ENCODE results near the gene RGS7. TPM values are rescaled to one million over a fixed set of nuclear protein-coding genes. Genes with fewer than 3 reads are reported as not detected.
"Not testable (repeated sequence)": the region's sequence is repeated elsewhere in the genome, so short reads cannot be mapped to it uniquely, and the experiment has no call there.

The RGS7 gene
- total RNA-seq, 1 donor: under 0.01 TPM

DNA sequence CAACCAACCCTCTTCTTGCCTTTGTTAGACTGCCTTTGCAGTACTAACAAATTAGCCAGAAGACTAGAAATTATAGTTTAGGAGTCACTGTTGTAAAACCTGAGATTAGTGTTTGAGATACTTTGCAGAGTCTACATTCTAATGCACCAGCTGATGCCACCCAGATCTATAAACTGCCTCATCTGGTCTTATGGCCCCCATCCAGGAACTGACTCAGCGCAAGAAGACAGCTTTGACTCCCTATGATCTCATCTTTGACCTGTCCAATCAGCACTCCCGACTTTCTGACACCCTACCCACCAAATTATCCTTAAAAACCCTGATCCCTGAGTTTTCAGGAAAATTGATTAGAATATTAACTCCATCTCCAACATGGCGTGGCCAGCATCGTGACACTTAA lies 334.6 kb downstream of the RGS7 start:
- Histone ChIP-seq H3K4me1 (ENCODE audit: insufficient read depth, low read length) (no peaks in the 10 kb centered on the region), H3K27me3 (ENCODE audit: insufficient read depth, low read length) (no peaks in the 10 kb centered on the region), H3K4me3 (ENCODE audit: low read length) (no peak overlapping the region), H3K9me3 (ENCODE audit: low read depth, low read length) (no peaks in the 10 kb centered on the region)

DNA sequence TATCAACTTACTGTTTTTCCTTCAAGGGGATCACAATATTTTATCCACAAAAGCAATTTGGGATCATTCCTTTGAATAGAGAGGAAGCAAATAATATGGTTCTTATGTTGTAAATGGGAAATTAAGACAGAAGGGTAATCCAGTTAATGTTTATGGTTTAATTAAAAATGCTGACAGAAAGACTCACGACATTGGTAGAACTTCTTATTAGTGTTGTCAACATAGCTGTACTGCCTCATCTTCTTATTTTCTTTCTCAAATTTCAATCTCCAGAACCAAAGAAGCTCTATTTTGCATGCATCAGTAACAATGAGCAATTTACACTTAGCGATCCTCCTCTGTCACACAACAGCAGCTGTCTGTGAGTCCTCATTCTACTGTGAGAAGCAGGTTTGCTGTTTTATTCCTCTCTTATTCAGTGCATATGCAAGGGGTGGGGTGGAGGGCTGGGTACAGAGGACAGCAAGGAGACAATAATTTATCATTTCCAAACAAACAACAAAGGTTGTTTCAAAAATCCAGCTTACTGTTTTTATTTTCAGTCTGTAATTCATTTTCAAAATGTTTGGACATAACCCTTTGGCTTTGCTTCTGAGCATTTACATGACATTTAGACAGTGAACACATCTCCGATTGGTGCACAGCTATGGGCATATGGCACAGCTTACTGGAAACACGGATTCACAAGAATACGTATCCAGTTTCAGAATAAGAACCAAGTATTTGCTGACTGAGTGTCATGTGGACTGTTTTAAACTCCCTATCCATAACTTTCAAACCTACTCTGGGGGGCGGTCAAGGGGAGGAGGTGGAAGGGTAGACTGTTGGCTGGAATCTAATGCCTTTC lies 335.9 kb downstream of the RGS7 start:
- no peak overlapping the region for H3K4me3 ChIP-seq (ENCODE audit: low read length)
- no peaks in the 10 kb centered on the region for H3K4me1 ChIP-seq (ENCODE audit: insufficient read depth, low read length)
- H3K27me3 ChIP-seq (ENCODE audit: insufficient read depth, low read length): no peaks in the 10 kb centered on the region
- H3K9me3 ChIP-seq (ENCODE audit: low read depth, low read length): no peaks in the 10 kb centered on the region

DNA sequence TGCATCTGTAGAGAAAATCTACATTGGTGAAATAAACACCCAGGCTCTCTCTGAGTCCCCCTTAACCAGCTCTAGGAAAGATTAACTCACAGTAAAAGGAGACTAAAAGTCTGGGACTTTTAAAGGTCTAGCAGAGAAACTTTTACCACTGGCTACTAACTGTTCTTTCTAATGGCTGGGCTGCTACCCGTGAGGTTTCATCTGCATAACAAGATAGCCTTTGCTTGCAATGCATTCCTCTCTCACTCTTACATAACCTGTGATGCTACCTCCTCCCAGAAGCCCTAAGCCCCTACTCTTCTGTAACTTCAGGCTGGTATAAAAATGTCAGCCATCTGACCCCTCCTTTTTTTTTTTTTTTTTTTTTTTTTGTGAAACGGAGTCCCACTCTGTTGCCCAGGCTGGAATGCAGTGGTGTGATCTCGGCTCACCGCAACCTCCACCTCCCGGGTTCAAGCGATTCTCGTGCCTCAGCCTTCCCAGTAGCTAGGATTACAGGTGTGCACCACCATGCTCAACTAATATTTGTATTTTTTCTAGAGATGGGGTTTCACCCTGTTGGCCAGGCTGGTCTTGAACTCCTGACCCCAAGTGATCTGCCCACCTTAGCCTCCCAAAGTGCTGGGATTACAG lies 344.2 kb downstream of the RGS7 start:
- Histone ChIP-seq H3K27me3 (ENCODE audit: insufficient read depth, low read length) (no peaks in the 10 kb centered on the region), H3K9me3 (ENCODE audit: low read depth, low read length) (no peaks in the 10 kb centered on the region), H3K4me1 (ENCODE audit: insufficient read depth, low read length) (no peaks in the 10 kb centered on the region), H3K4me3 (ENCODE audit: low read length) (no peak overlapping the region)

DNA sequence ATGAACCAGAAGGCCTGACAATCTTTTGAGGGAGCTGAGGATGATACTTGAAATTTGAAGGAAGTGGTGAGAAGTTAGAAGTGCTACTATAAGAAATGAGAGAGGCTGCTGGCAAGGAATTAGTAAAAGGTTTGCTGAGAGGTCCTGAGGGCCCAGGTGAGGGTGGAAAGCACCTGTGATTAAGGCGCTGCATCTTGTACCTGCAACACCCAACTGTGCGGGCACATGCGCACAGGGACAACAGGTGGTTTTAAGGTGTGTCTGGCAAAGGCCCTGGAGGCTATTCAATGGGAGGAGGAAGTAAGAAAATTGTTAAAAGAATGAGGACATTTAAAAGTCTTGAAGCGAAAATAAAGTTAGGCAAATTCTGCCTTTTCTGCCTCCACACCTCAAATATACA lies 349.3 kb downstream of the RGS7 start:
- H3K4me1 ChIP-seq (ENCODE audit: insufficient read depth, low read length): no peaks in the 10 kb centered on the region
- H3K27me3 ChIP-seq (ENCODE audit: insufficient read depth, low read length): no peaks in the 10 kb centered on the region
- H3K4me3 ChIP-seq (ENCODE audit: low read length): no peak overlapping the region
- no peaks in the 10 kb centered on the region for H3K9me3 ChIP-seq (ENCODE audit: low read depth, low read length)

DNA sequence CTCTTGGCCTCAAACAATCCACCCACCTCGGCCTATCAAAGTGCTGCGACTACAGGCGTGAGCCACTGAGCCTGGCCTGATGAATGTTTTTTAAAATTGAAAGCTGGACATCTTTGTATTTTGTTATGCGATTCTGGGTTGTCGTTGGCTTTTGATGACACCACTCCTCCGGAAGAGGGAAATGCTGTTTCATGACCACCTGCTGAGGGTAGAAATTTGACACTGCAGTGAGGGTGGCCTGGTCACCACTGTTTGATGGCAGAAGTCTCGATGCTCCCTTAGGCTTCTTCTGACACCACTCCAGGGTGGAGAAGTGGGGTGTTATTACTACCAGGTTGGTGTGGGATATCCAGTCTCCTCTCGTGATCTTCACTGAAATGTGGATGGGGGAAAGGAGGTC lies 357.2 kb downstream of the RGS7 start:
- no peak overlapping the region for H3K4me3 ChIP-seq (ENCODE audit: low read length)
- peaks cover 4% of the 10 kb centered on the region for H3K9me3 ChIP-seq (ENCODE audit: low read depth, low read length)
- no peaks in the 10 kb centered on the region for H3K4me1 ChIP-seq (ENCODE audit: insufficient read depth, low read length)
- H3K27me3 ChIP-seq (ENCODE audit: insufficient read depth, low read length): no peaks in the 10 kb centered on the region

DNA sequence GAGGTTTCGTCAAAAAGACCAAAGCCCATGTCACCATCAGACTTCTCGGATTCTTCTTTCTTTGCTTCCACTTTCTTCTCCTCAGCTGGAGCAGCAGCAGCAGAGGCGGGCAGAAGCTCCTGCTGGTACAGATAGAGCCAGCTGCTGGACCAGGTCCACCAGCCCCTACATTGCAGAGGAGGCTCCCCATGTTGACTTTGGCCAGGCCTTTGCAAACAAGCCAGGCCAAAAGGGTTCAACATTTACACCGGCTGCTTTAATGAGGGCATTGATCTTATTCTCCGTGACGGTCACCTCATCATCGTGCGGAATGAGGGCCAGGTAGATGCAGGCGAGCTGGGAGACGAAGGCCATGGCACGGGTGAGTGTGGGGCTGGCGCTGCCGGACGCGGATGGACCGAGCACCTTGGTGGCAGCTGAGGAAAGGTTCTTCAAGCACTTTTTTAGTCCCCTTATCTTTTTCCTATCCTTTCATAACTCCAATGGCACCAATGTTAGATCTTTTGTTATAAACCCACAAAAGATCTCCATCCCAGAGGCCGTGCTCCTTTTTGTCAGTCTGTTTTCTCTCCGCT lies 358.5 kb downstream of the RGS7 start:
- Histone ChIP-seq H3K9me3 (ENCODE audit: low read depth, low read length) (peaks cover 4% of the 10 kb centered on the region), H3K27me3 (ENCODE audit: insufficient read depth, low read length) (no peaks in the 10 kb centered on the region), H3K4me1 (ENCODE audit: insufficient read depth, low read length) (no peaks in the 10 kb centered on the region), H3K4me3 (ENCODE audit: low read length) (no peak overlapping the region)

DNA sequence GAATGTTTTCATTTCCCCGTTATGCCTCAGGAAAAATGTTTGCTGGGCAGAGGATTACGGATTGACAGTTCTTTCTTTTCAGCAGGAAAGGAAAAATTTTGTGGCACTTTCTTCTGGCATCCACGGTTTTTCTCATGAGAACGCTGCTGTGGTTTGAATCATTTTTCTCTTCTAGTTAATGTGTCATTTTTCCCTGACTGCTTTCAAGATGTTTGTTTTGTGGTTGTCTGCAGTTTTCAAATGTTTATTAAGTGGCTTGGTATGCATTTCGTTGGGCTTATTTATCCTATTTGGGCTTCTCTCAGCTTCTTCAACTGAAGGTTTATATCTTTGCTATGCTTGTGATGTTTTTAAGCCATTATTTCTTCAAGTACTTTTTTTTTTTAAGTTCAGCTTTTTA lies 359.0 kb downstream of the RGS7 start:
- no peaks in the 10 kb centered on the region for H3K27me3 ChIP-seq (ENCODE audit: insufficient read depth, low read length)
- H3K9me3 ChIP-seq (ENCODE audit: low read depth, low read length): peaks cover 4% of the 10 kb centered on the region
- H3K4me1 ChIP-seq (ENCODE audit: insufficient read depth, low read length): no peaks in the 10 kb centered on the region
- no peak overlapping the region for H3K4me3 ChIP-seq (ENCODE audit: low read length)

DNA sequence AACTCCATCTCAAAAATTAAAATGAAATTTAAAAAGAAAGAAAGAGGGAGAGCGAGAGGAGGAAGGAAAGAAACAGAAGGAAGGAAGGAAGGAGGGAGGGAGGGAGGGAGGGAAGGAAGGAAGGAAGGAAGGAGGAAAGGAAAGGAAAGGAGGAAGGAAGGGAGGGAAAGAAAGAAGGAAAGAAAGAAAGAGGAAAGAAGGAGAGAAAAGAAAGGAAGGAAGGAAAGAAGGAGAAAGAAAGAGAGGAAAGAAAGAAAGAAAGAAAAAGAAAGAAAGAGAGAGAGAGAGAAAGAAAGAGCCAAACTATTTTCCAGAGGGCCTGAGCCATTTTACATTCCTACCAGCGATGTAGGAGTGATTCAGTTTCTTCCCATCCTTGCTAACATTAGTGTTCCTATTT lies 364.0 kb downstream of the RGS7 start:
- H3K9me3 ChIP-seq (ENCODE audit: low read depth, low read length): peaks cover 4% of the 10 kb centered on the region
- H3K27me3 ChIP-seq (ENCODE audit: insufficient read depth, low read length): no peaks in the 10 kb centered on the region
- H3K4me3 ChIP-seq (ENCODE audit: low read length): no peak overlapping the region
- no peaks in the 10 kb centered on the region for H3K4me1 ChIP-seq (ENCODE audit: insufficient read depth, low read length)

DNA sequence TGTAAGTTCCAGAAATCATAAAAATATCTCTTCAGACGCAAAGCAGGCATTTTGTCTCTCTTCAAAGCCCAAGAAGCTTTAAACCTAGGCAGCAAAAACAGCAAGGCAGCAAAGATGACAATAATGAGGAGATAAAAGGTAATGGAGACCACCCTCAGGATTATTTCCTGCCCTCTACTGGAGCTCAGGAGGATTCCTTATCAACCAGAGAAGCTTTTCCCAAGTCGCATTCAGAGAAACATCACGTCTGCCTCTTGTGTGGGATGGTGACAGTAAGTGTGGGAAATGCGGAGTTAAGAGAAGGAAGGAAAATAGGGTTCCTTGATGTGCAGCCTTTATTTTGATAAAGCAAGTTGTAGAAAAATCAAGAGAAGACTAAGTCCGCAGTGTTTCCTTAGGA lies 365.8 kb downstream of the RGS7 start:
- H3K9me3 ChIP-seq (ENCODE audit: low read depth, low read length): peaks cover 3% of the 10 kb centered on the region
- H3K4me1 ChIP-seq (ENCODE audit: insufficient read depth, low read length): no peaks in the 10 kb centered on the region
- H3K4me3 ChIP-seq (ENCODE audit: low read length): no peak overlapping the region
- H3K27me3 ChIP-seq (ENCODE audit: insufficient read depth, low read length): no peaks in the 10 kb centered on the region

DNA sequence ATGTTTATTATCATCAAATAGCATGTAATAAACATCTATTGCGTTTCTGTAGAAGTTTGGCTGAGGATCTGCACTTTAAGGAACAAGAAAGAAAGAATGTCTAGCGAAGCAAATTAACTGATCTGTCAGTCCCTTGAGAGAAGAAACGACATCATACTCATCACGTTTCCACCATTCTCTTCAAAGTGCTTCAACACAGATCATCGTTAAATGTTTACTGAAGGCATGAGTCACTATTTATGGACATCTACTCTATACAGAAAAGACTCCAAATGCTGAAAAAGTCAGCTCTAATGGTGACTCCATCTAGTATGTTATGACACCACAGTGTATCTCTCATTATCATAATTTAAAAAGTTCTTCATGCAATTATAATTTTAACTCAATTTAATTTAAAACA lies 369.1 kb downstream of the RGS7 start:
- no peak overlapping the region for H3K4me3 ChIP-seq (ENCODE audit: low read length)
- no peaks in the 10 kb centered on the region for H3K27me3 ChIP-seq (ENCODE audit: insufficient read depth, low read length)
- no peaks in the 10 kb centered on the region for H3K9me3 ChIP-seq (ENCODE audit: low read depth, low read length)

DNA sequence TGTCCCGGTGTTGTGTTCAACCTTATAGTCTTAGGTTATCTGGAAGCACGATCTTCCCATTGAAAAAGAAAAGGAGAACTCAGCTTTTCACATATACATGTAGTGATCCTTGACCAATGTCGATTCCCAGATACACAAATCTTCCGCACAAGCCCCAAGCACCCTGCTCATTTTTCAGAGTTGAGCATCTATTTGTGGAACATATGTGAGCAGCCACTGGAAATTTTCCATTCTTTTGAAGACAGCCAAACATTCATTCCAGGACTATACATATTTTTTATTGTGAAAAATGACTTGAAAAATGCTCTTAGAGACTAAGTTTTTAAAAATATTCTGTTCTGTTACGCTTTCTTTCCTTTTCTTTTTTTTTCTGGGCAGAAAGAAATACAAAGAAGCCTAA lies 371.9 kb downstream of the RGS7 start:
- H3K27me3 ChIP-seq (ENCODE audit: insufficient read depth, low read length): no peaks in the 10 kb centered on the region
- no peaks in the 10 kb centered on the region for H3K9me3 ChIP-seq (ENCODE audit: low read depth, low read length)
- no peaks in the 10 kb centered on the region for H3K4me1 ChIP-seq (ENCODE audit: insufficient read depth, low read length)
- no peak overlapping the region for H3K4me3 ChIP-seq (ENCODE audit: low read length)

More for the DNA sequence above, 369.1 kb downstream of the RGS7 start:
- H3K4me1 ChIP-seq (ENCODE audit: insufficient read depth, low read length): no peaks in the 10 kb centered on the region

DNA sequence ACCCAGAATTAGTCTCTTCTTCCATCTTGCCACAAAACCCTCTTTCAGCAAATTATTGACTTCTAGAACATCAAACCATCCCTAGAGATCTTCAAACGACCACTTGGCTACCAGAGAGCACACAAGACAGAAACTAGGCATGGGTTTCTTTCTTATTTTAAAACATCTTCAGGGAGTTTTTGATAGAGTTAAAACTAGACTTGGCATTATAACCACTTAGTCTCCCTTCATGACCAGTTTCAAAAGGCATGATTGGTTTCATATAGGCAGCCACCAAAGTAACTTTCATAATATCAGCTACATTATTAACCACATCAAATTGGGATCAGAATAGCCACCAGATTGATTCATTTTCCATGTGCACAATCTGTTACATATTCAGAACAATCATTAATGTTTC lies 376.7 kb downstream of the RGS7 start:
- Histone ChIP-seq H3K9me3 (ENCODE audit: low read depth, low read length) (no peaks in the 10 kb centered on the region), H3K4me1 (ENCODE audit: insufficient read depth, low read length) (no peaks in the 10 kb centered on the region), H3K4me3 (ENCODE audit: low read length) (no peak overlapping the region), H3K27me3 (ENCODE audit: insufficient read depth, low read length) (no peaks in the 10 kb centered on the region)

DNA sequence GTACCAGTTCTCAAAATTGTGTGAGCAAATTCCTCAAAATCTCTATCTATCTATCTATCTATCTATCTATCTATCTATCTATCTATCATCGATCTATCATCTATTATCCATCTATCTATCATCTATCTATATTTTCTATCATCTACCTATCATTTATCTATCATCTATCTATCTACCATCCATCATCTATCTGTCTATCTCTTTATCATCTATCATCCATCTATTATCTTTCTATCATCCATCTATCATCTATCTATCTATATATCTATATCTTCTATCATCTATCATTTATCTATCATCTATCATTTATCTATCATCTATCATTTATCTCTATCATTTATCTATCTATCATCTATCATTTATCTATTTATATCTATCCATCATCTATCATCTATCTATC lies 380.3 kb downstream of the RGS7 start:
- Histone ChIP-seq H3K4me1 (ENCODE audit: insufficient read depth, low read length) (no peaks in the 10 kb centered on the region), H3K9me3 (ENCODE audit: low read depth, low read length) (no peaks in the 10 kb centered on the region), H3K4me3 (ENCODE audit: low read length) (no peak overlapping the region), H3K27me3 (ENCODE audit: insufficient read depth, low read length) (no peaks in the 10 kb centered on the region)

DNA sequence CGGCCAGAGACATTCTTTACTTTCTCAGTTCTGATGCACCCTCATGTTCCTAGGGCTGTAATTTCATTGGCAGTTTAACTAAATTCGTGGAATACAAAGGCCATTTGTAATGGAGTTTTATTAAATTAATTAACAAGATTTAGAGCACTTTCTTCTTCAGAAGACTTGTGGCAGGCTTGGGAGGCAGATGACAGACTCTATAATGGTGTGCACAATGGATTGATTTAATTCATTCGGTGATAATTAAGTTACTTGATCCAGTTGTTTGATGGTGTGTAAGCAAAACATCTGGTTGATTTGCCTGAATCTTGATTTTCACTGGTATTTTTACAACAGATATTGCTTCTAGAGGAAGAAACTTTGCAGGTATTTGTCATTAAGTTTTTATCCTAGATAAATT lies 383.1 kb downstream of the RGS7 start:
- Histone ChIP-seq H3K9me3 (ENCODE audit: low read depth, low read length) (no peaks in the 10 kb centered on the region), H3K4me1 (ENCODE audit: insufficient read depth, low read length) (no peaks in the 10 kb centered on the region), H3K4me3 (ENCODE audit: low read length) (no peak overlapping the region), H3K27me3 (ENCODE audit: insufficient read depth, low read length) (no peaks in the 10 kb centered on the region)

DNA sequence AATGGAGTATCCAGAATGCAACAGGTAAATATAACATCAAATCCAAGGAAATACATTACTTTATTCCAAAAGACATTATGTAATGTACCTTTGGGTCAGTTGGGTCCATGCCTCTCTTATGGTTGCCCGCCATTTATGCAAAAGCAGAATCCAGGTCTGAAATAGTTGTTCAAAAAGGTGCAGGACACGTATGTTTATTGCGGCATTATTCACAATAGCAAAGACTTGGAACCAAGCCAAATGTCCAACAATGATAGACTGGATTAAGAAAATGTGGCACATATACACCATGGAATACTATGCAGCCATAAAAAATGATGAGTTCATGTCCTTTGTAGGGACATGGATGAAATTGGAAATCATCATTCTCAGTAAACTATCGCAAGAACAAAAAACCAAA lies 384.9 kb downstream of the RGS7 start:
- H3K27me3 ChIP-seq (ENCODE audit: insufficient read depth, low read length); H3K4me1 ChIP-seq (ENCODE audit: insufficient read depth, low read length); H3K9me3 ChIP-seq (ENCODE audit: low read depth, low read length); H3K4me3 ChIP-seq (ENCODE audit: low read length): not testable (repeated sequence)

DNA sequence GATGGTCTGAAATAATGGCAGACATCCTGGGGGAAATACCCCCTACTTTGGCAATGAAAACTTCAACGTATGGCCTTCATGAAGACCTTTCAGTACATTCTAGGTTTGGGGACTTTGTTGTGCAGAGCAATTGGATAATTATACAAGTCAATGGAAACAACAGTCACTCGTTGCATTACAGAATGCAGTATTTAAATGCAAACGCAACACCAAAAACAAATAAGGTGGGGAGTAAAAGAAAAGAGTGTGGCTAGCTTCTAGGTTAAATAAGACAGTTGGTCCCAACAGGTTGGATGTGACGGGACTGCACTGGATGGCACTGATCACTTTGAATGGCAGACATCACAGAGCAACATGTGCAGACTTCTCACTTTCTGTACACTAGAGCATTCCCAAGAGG lies 386.8 kb downstream of the RGS7 start:
- H3K27me3 ChIP-seq (ENCODE audit: insufficient read depth, low read length): no peaks in the 10 kb centered on the region
- no peak overlapping the region for H3K4me3 ChIP-seq (ENCODE audit: low read length)
- H3K4me1 ChIP-seq (ENCODE audit: insufficient read depth, low read length): no peaks in the 10 kb centered on the region
- H3K9me3 ChIP-seq (ENCODE audit: low read depth, low read length): no peaks in the 10 kb centered on the region

Measured in mononuclear cell (primary cell).